B cell (primary cell): ENCODE results near the gene OCA2. TPM values are rescaled to one million over a fixed set of nuclear protein-coding genes. Genes with fewer than 3 reads are reported as not detected.

Experiments
- ATAC-seq: fragments of 200-7000 bp; cut with Tn5 transposase; one replicate; pipeline ENCODE4 v1.10.0; 2021; ENCODE audit warnings: low read depth, mild to moderate bottlenecking, moderate number of reproducible peaks, moderate library complexity
- CTCF ChIA-PET: fragments of 350-600 bp; sonication (Branson Sonifier 250); formaldehyde crosslinking; loops from one replicate; lab custom pipeline; 2021; ENCODE audit warnings: antibody characterized with exemption, inconsistent platforms; lab: Charles Lee
- POLR2A ChIA-PET: fragments of 350-600 bp; sonication (Branson Sonifier 250); formaldehyde crosslinking; loops from one replicate; lab custom pipeline; 2021; ENCODE audit warnings: antibody characterized with exemption; lab: Charles Lee
- DNase-seq: peaks from one replicate; pipeline ENCODE4 v3.0.0; 2013
- H2AFZ ChIP-seq: 2 replicates; pipeline ENCODE4 v1.6.1; 2012; ENCODE audit warnings: mild to moderate bottlenecking, low read depth, low read length; ENCODE audit not compliant: insufficient read depth, poor library complexity, severe bottlenecking
- H3K27ac ChIP-seq, 2 donors: 1 replicate in 1 of 2; 2 replicates in 1 of 2; pipeline ENCODE4 v1.5.1; 2012 to 2013; ENCODE audit warnings: low read length in 2 of 2, mild to moderate bottlenecking in 2 of 2, moderate library complexity in 1 of 2
- H3K27me3 ChIP-seq, 4 experiments: fragments of 200-600 bp in 1 of 4; sonication (generic) in 1 of 4; replicated peaks in 1 of 4; 1 replicate in 2 of 4; 2 replicates in 2 of 4; pipeline versions ENCODE4 v1.6.1 to v1.7.0; 2013 to 2016; ENCODE audit warnings: low read length in 3 of 4, mild to moderate bottlenecking in 2 of 4, mixed read lengths in 1 of 4, moderate library complexity in 1 of 4; ENCODE audit not compliant: insufficient read depth in 4 of 4, control insufficient read depth in 3 of 4; ENCODE audit errors: control extremely low read depth in 1 of 4
- H3K36me3 ChIP-seq, 2 experiments: replicated peaks in 1 of 2; 1 replicate in 1 of 2; 2 replicates in 1 of 2; pipeline versions ENCODE4 v1.6.1 to v1.7.1; 2013; ENCODE audit warnings: low read length in 1 of 2; ENCODE audit not compliant: insufficient read depth in 2 of 2, control insufficient read depth in 1 of 2; ENCODE audit errors: control extremely low read depth in 1 of 2, extremely low read depth in 1 of 2
- H3K4me1 ChIP-seq, 2 donors: fragments of 200-600 bp in 1 of 2; sonication (generic) in 1 of 2; 1 replicate in 1 of 2; 2 replicates in 1 of 2; pipeline versions ENCODE4 v1.5.1 to v1.6.1; 2013 to 2017; ENCODE audit warnings: low read length in 2 of 2; ENCODE audit not compliant: control insufficient read depth in 2 of 2, insufficient read depth in 2 of 2
- H3K4me2 ChIP-seq: replicated peaks from 2 replicates; pipeline ENCODE3; 2012; ENCODE audit warnings: mild to moderate bottlenecking, low read depth, low read length; ENCODE audit not compliant: poor library complexity, severe bottlenecking
- H3K4me3 ChIP-seq, 5 experiments: fragments of 200-600 bp in 1 of 5; sonication (generic) in 1 of 5; 1 replicate in 3 of 5; 2 replicates in 2 of 5; pipeline versions ENCODE4 v1.5.1 to v1.7.0; 2011 to 2016; ENCODE audit warnings: low read length in 4 of 5, mild to moderate bottlenecking in 4 of 5, low read depth in 2 of 5, control low read depth in 1 of 5, moderate library complexity in 1 of 5; ENCODE audit not compliant: insufficient read depth in 1 of 5; ENCODE audit errors: control extremely low read depth in 1 of 5, extremely low read depth in 1 of 5
- H3K79me2 ChIP-seq: fragments of 200-600 bp; sonication (generic); one replicate; pipeline ENCODE4 v1.6.0; 2016; ENCODE audit warnings: low read length; ENCODE audit not compliant: control insufficient read depth, insufficient read depth
- H3K9ac ChIP-seq: fragments of 200-600 bp; sonication (generic); 2 replicates; pipeline ENCODE4 v1.6.1; 2017; ENCODE audit warnings: mild to moderate bottlenecking, low read length, moderate library complexity
- H3K9me3 ChIP-seq, 3 donors: one replicate each; pipeline versions ENCODE4 v1.6.1 to v1.7.1; 2013; ENCODE audit warnings: low read length in 2 of 3; ENCODE audit not compliant: control insufficient read depth in 2 of 3, insufficient read depth in 1 of 3; ENCODE audit errors: control extremely low read depth in 1 of 3
- H4K20me1 ChIP-seq: 2 replicates; pipeline ENCODE4 v1.6.0; 2012; ENCODE audit warnings: mild to moderate bottlenecking, low read length; ENCODE audit not compliant: insufficient read depth, control insufficient read depth, poor library complexity, severe bottlenecking
- H3K27ac Mint-ChIP-seq: one replicate; pipeline ENCODE4 v1.8.0; 2021; ENCODE audit warnings: mixed read lengths
- H3K27me3 Mint-ChIP-seq: one replicate; pipeline ENCODE4 v1.8.0; 2021; ENCODE audit warnings: mixed read lengths
- H3K4me1 Mint-ChIP-seq: one replicate; pipeline ENCODE4 v1.8.0; 2021; ENCODE audit warnings: mixed read lengths
- H3K4me3 Mint-ChIP-seq: one replicate; pipeline ENCODE4 v1.8.0; 2021; ENCODE audit warnings: mixed read lengths
- H3K9me3 Mint-ChIP-seq: one replicate; pipeline ENCODE4 v1.8.0; 2022; ENCODE audit warnings: mixed read lengths; ENCODE audit not compliant: insufficient read depth
- CTCF ChIP-seq: fragments of 200-600 bp; IDR thresholded peaks from one replicate; pipeline ENCODE4 v1.8.0; 2022; ENCODE audit warnings: antibody characterized with exemption, mild to moderate bottlenecking
- EZH2 ChIP-seq: IDR thresholded peaks from 2 replicates; pipeline ENCODE4 v1.6.1; 2012; ENCODE audit warnings: borderline replicate concordance, low read depth, mild to moderate bottlenecking, moderate library complexity, low read length; ENCODE audit not compliant: insufficient read depth, poor library complexity, severe bottlenecking
- WGBS: methylation state at CpG from one replicate; pipeline ENCODE4 v1.1.5; 2013; ENCODE audit warnings: missing lambda C conversion rate; ENCODE audit not compliant: insufficient coverage; 5-methylcytosine and 5-hydroxymethylcytosine counted together
- intact Hi-C: fragments of 100-400 bp; cut with micrococcal nuclease; formaldehyde crosslinking; loops from one replicate; pipeline ENCODE4 v1.10.0; 2022
- polyA plus RNA-seq: library from polyadenylated mRNA; depleted of rRNA; stranded (reverse); fragments of >200 nt; gene quantifications from 2 replicates; pipeline ENCODE4 v1.2.3, GENCODE V29; 2012
- total RNA-seq, 2 donors: library from RNA; stranded (reverse); fragments of 120-200 nt in 1 of 2; gene quantifications; 1 replicate in 1 of 2; 2 replicates in 1 of 2; pipeline versions ENCODE4 v1.2.3 to v1.2.4, GENCODE V29; 2013 to 2022

Gene OCA2
- total and polyA plus RNA-seq, 2 donors (not counting 1 experiment from before 2014, with no cell fraction given): 0.12 TPM; not detected in 1

DNA sequence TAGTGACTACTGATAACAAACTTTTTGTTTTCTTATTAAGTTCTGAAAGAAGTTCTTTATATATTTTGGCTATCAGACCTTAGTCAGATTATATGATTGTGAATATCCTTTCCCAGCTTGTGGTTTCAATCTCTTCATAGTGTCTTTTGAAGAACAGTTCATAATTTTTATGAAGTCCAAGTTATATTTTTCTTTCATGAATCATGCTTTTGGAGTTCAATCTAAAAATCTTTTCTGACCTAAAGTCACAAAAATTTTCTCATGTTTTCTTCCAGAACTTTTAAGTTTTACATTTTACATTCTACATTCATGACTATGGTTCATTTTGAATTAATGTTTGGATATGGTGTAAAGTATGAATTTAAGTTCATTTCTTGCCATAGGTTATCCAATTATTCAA is 34.2 kb upstream of the OCA2 start:
- POLR2A ChIA-PET: no interaction called here
- peaks cover 1 to 37% of the 10 kb centered on the region in 2 experiments for H3K36me3 ChIP-seq
- ATAC-seq: no peak
- no peak for TF ChIP-seq CTCF
- TF ChIP-seq EZH2: no peak
- CTCF ChIA-PET: no interaction called here
- no peak overlapping the region for H3K27ac ChIP-seq
- no peak overlapping the region for H3K27ac Mint-ChIP-seq
- H2AFZ ChIP-seq: no peak overlapping the region
- H3K4me2 ChIP-seq: no peak overlapping the region
- no peaks in the 10 kb centered on the region for H3K9me3 ChIP-seq
- H3K4me1 ChIP-seq: peaks cover 6 to 7% of the 10 kb centered on the region in 2 donors
- no peak for DNase-seq
- no peak overlapping the region for H3K4me3 ChIP-seq
- H3K4me3 Mint-ChIP-seq: no peak overlapping the region
- H4K20me1 ChIP-seq: no peaks in the 10 kb centered on the region
- no peaks in the 10 kb centered on the region for H3K79me2 ChIP-seq
- no peaks in the 10 kb centered on the region for H3K27me3 ChIP-seq
- H3K9ac ChIP-seq: no peak overlapping the region
- peaks cover 21% of the 10 kb centered on the region for H3K4me1 Mint-ChIP-seq
- intact Hi-C loops: no loop called here
- H3K9me3 Mint-ChIP-seq: no peaks in the 10 kb centered on the region
- no peaks in the 10 kb centered on the region for H3K27me3 Mint-ChIP-seq

GRCh38 chr15:28132524-28133275 is 33.6 kb upstream of the OCA2 start:
- no peak for ATAC-seq
- Histone ChIP-seq H3K4me2 (no peak overlapping the region), H3K27ac (no peak overlapping the region), H3K79me2 (no peaks in the 10 kb centered on the region), H3K36me3 (peaks cover 0 to 37% of the 10 kb centered on the region in 2 experiments), H2AFZ (no peak overlapping the region), H3K4me1 (peaks cover 6 to 12% of the 10 kb centered on the region in 2 donors), H3K9ac (no peak overlapping the region), H4K20me1 (no peaks in the 10 kb centered on the region), H3K27me3 (no peaks in the 10 kb centered on the region), H3K9me3 (no peaks in the 10 kb centered on the region), H3K4me3 (no peak overlapping the region)
- H3K9me3 Mint-ChIP-seq: no peaks in the 10 kb centered on the region
- peaks cover 26% of the 10 kb centered on the region for H3K4me1 Mint-ChIP-seq
- no peak for DNase-seq
- no peak overlapping the region for H3K4me3 Mint-ChIP-seq
- WGBS: 95% methylated on average over 19 of the region's 21 CpGs
- H3K27me3 Mint-ChIP-seq: no peaks in the 10 kb centered on the region
- POLR2A ChIA-PET: no interaction called here
- CTCF ChIA-PET: no interaction called here
- H3K27ac Mint-ChIP-seq: no peak overlapping the region
- intact Hi-C loops: no loop called here
- TF ChIP-seq EZH2: no peak
